ELR (cell line): ENCODE measurements around the gene FAM83B.
A peak's percentile ranks its signal among the peaks of the same experiment; 100 is the strongest.
"Not testable (repeated sequence)": the region's sequence is repeated elsewhere in the genome, so short reads cannot be mapped to it uniquely, and the experiment has no call there.

Experiments used
- DNase-seq: peaks from one replicate; pipeline ENCODE4 v3.0.0-alpha.2; 2015; ENCODE audit warnings: low read depth

Gene FAM83B

DNA sequence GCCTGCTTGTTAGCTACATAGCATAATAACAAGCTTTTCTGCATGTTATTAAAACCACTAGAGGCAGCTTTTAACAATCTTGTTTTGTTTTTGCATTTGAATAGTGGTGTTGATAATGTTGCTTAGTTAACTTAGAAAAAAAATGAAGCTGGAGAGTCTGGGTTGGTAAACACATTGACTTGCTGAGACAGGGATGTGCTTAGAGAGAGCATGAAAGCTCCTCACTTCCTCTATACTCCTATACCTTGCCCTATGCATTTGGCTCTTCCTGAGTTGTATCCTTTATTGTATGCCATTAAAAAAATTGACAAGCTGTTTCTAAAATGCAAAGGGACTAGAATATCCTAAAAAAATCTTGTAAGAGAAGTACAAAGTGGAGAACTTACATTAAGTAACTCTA, 13.6 kb downstream of the FAM83B start:
- no peak for DNase-seq

DNA sequence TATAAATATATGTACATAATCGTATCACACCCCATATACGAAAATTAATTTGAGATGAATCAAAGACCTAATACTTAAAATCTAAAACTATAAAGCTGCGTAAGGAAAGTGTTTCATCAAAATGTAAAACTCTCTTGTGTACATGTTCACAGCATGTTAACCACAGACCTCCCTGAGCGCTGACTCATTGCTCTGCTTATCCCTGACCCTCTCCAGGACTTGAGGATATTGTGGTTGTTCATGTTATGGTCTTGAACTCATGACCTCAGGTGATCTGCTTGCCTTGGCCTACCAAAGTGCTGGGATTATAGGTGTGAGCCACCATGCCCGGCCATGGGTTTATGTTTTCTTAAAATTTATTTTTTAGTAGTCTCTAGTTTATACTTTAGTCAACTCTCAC, 14.2 kb downstream of the FAM83B start:
- peak; percentile 83 for DNase-seq

DNA sequence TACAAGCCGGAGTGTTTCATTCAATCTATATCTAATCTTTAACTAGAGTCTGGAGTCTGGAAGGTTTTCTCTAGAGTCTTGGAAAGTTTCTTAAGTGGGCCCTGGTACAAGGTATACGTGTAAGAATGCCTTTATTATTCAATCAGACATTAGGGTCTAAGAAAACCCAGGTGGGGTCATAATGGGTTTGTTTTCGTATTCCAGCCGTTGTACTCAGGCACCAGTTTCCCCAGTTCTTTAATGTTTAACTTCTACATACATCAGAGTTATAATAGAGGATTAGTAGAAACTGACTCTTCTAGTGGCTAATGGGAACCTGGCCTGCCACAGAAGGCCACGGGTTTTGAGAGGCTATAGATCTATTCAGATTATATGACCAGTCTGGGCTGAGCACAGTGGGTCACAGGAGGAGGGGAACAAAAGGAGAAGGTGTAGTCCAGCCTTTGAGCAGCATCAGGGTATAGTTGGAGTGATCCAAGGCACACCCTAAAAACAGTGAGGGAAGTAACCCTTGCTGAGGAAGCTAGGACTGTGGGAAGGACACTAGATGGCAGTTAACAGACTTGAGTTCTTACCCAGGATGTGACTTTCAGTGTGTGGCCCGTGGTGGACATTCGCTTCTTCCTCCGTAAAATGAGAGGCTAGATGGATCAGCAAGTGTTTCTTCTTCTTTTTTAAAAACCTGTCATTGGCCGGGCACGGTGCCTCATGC, 15.5 kb downstream of the FAM83B start:
- no peak for DNase-seq

GRCh38 chr6:54864272-54864671, 17.7 kb downstream of the FAM83B start:
- DNase-seq = no peak

DNA sequence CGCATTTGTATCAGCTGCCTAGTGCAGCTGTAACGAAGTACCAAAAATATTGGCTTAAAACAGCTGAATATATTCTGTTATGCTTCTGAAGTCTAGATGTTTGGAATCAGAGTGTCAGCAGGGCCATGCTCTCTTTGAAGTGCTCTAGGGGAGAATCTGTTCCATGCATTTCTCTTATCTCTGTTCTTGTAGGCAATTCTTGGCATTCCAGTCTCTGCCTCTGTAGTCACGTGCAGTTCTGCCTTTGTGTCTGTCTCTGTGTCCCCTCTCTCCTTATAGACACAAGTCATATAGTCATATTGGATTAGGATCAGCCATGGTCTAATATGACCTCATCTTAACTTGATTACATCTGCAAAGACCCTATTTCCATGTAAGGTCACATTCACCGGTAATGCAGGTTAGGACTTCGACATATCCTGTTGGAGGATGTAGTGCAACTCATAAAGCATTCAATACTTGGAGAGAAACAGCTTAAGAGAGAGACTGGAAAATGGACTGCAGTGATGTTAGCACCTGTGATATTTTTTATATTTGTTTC, 18.6 kb downstream of the FAM83B start:
- no peak for DNase-seq

DNA sequence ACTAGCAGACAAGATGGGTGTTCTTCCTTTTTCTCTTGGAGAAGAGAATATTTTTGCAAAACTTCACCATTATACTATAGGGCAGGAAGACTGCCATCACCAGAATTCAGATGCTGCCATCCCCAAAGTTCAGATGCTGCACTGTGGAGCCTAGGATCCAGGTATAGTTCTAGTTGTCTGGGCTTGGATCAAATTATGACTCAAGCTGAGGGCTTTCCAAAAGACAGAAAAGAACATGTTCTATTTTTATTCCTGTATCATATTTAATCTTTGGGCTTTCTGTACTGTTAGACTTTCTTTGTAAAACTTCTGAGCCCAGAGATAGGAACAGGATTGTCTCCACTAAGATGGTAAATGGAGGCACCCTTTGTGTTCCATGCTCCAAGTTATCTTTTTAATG, 22.0 kb downstream of the FAM83B start:
- no peak for DNase-seq

DNA sequence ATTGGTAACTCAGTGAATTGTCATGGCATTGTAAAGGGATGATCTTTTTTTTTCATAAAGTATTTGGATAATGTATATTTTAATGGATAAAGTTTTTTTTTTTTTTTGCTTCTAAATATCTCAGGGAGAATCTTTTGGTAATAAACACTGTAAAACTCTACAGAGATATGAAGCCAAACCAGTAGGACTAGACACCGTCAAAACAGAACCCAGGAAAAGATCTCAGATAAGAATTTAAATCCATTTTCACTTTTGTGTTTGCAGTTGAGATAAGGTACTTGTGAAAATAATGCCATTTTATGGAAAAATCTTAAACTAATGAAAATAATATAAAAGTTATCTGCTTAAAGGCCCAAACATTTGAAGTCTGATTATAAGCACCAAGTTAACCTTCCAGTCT, 27.0 kb downstream of the FAM83B start:
- DNase-seq = no peak

DNA sequence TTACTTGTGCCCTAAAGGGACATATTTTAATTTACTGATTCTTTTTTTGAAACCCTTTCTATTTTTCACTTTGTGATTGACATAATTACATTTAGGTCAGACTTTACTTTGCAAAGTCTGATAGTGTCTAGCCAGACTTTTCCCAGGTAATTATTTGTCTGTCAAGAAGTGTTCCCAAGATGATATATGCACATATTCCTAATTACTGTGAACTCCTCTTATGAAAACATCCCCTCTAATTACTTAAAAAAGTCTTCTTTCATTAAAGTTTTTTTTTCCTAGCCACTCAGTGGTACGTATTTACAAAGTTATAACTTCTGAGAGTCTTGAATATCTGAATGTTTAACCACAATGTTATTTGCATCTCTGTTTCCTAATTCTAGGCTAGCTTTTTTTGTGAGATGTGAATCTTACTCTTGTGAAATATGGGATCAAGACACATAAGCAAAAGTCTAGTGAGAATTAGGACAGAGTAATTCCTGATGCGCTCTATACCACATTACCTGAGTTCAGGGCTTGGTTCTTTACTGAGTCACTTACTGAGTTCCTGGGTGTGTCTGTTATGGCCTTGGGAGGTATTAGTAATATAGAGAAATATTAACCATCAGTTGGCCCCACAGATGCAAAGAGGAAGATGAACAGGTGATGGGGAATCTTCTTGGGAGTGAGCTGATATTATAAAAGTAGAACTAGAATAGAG, 27.9 kb downstream of the FAM83B start:
- peak; percentile 39 for DNase-seq

- DNase-seq = no peak
Measured at GRCh38 chr6:54875539-54875938, 29.0 kb downstream of the FAM83B start.

DNA sequence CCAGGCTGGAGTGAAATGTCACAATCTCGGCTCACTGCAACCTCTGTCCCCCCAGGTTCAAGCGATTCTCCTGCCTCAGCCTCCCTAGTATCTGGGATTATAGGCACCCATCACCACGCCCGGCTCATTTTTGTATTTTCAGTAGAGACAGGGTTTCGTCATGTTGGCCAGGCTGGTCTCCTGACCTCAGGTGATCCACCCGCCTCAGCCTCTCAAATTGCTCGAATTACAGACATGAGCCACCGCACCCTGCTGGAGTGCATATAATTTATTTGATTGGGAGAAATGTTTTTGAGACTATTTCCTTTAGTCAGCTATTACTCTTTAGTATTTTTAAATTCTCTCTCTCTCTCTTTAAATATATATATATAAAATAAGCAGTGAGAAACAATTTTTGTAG, 29.8 kb downstream of the FAM83B start:
- DNase-seq = no peak

DNA sequence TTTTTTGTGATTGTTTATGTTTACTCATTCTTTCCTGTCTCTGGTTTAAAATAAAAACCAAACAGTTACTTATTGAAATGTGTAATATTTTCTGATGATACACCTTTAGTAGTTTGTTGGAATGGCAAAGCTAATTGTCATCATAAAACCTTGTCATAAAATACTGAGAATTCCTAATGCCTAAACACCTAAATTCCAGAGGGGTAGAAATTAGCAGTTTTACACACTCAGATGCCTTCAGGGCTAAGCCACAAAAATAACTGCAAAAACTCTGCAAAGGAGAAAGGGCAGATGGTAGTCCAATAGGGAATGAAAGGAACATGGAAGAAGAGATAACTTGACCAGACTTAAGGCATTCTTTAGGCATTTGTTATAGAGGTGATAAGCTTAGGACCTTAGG, 30.3 kb downstream of the FAM83B start:
- DNase-seq = no peak

DNA sequence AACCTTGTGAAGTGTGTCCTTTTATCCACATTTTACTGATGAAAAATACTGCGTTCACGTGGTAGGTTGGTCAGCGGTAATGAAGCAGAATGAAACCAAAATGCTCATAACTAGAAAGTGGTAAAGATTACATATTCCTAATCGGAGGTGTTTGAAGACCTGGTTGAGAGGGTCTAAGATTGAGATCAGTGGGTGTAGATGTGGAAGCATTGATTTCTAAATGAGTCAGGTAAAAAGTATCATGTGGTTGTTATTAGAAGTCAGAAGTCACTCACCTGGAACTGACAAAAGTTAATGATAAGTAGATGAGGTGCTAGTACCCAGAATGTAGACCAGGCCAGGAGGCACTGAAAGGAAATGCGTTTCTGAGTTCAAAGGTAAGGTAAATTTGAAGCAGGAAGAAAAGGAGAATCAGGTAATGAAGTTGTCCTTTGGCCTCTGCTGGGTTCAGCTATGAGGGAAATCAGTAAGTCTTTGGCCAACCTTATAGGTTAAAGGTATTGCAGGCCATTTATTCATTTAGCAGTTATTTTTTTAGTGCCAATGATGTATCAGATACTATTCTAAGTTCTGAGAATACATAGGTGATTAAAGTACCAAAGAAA, 31.2 kb downstream of the FAM83B start:
- DNase-seq = no peak

DNA sequence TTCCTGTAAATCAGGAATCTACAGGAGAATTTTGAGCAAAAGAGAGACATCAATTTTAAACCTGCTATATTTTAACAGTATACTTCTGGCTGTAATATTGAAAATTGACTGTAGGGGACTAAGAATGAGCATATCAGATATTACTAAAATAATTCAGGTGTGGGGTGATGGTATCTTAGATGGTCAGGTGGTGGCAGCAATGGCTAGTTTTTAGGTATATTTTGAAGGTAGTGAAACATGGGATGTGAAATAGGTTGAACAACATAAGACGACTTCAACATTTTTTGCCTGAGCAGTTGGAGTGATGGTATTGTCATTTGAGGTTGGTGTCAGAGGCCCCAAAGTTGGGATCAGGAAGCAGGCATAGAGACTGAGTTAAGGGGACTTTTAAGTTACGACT, 32.1 kb downstream of the FAM83B start:
- DNase-seq = peak; percentile 40

- DNase-seq = no peak
Measured at GRCh38 chr6:54879188-54879985, 32.8 kb downstream of the FAM83B start.

DNA sequence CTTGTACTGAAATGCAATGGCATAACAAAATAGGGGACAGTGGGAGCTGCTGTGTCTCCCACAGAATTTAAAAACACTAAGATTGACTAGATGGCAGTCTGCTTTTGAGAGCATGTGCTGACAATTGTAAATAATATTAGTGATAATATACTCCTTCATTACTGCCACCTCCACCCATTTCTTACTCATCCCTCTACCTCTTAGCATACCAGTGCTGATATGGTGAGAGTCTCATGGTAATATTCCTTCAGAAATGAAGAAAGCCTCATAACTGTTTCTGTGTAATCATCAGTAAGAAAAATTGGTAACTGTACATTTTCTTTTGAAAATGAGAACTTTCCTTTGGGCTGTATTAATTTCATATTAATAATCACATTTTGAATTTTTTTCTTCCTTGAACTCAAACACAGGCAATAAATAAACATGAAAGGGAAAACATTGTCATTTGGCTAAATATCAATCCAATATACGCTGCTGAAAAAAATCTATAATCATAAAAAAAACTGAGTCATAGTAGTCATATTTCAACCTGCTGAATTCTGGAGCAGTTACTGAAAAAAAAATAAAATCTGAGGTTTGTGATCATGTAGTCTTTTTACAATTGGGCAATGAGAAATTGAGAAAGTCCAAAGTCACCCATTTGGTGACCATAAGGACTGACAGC, 34.6 kb downstream of the FAM83B start:
- no peak for DNase-seq

DNA sequence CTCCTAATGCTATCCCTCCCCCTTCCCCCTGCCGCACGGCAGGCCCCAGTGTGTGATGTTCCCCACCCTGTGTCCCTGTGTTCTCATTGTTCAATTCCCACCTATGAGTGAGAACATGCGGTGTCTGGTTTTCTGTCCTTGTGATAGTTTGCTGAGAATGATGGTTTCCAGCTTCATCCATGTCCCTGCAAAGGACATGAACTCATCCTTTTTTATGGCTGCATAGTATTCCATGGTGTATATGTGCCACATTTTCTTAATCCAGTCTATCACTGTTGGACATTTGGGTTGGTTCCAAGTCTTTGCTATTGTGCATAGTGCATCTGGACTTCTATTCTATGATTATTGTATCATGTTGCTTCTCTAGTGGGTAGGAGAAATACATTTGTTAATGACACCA, 35.3 kb downstream of the FAM83B start:
- DNase-seq = not testable (repeated sequence)

DNA sequence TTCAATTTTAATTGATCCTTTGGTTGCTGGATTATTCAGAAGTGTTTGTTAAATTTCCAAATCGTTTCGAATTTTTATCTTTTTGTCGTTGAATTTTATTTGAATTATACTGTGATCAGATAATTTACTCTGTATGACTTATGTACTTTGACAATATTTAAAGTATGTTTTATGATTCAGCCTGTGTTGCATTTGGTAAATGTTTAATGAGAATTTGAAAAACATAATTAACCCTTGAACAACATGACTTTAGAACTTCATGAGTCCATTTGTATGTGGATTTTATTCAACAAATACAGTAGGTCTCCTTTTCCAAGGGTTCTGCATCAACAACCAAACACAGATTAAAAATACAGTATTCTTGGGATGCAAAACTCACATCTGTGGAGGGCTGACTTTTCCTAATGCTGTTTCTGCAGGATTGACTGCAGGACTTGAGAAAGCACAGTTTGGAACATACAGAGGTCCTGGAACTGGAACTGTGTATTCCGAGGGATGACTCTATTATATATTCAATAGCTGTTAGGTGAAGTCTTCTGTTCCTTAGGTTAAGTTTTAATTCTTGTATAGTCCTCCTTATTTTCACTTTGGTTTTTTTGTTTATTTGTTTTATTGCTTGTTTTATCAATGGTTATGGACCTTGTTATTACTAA, 40.5 kb downstream of the FAM83B start:
- no peak for DNase-seq

DNA sequence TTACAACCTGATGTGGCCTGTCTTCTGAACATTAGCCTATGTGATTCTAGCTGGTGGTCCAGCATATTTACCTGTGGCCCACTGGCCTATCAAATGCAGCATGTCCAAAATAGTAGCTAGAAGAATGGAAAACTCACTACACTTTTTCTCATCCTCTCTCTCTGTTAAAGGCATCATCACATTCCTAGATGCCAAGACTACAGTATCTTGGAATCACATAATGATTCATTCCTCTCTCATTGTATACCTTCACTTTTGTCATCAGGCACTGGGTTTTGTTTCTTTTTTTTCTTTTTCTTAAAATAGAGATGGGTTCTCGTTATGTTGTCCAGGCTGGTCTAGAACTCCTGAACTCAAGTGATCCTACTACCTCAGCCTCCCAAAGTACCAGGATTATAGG, 45.0 kb downstream of the FAM83B start:
- peak; percentile 55 for DNase-seq

- DNase-seq = peak; percentile 97
Measured at GRCh38 chr6:54892831-54893230, 46.3 kb downstream of the FAM83B start.

GRCh38 chr6:54893818-54894217, 47.2 kb downstream of the FAM83B start:
- no peak for DNase-seq

DNA sequence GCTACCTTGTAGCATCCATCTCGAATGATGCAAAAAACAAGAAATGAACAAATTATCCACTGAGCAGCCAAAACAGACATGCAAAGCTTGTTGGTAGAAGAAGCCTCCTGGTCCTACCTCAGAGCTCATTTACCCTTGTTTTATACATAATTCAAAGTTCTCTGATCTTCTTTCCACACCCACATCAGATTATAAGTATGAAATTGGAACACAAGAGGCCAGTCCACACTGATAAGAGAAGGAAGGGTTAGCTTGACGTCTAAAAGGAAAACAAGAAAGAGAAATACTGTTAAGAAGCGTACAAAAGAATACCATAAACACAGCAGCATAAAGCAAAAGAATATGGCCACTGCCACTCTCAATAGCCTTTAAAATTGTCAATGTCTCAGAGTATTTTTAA, 49.7 kb downstream of the FAM83B start:
- DNase-seq = no peak
